ENCODE data around the gene DLL4.

DNA sequence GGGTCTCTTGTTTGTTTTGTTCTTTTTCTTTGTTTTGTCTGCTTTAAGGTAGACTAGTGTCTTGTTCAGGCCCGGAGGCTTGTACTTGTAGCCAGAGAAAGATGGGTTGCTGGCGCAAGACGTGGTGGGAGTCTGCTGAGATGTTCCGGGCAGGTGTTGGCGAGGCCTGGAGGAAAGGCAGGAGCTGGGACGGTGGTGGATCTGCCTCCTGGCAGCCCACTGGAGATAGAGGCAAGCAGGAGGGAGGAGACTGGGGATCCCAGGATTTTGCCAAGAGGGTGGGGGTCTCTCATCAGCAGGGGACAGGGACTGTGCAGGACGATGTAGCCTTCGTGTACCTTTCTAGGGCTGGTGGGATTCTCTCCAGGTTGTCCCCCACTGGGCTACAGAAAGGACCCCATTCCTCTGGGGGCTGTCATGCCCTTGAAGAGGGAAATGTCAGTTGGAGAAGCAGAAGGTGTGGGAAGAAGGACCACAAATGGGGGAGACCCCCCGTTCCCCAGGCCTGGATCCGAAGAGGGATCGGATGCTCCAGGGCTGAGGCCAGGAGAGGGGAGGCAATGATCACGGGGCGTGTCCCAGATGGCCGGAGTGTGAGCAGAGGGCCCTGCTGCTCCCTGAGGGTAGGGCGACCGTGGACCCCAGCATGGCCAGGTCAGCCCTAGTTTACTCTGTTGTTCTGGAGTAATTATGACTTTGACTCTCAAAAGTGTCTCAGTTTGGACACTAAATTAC lies 31.2 kb downstream of the DLL4 start:
- TF ChIP-seq, protein P1, sequence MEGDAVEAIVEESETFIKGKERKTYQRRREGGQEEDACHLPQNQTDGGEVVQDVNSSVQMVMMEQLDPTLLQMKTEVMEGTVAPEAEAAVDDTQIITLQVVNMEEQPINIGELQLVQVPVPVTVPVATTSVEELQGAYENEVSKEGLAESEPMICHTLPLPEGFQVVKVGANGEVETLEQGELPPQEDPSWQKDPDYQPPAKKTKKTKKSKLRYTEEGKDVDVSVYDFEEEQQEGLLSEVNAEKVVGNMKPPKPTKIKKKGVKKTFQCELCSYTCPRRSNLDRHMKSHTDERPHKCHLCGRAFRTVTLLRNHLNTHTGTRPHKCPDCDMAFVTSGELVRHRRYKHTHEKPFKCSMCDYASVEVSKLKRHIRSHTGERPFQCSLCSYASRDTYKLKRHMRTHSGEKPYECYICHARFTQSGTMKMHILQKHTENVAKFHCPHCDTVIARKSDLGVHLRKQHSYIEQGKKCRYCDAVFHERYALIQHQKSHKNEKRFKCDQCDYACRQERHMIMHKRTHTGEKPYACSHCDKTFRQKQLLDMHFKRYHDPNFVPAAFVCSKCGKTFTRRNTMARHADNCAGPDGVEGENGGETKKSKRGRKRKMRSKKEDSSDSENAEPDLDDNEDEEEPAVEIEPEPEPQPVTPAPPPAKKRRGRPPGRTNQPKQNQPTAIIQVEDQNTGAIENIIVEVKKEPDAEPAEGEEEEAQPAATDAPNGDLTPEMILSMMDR (IDR thresholded peaks at IDR 0.05 in 2 of 3, conservative IDR thresholded peaks at IDR 0.05 in 1 of 3; ENCODE audit: control insufficient read depth in 2 of 3, extremely low read depth in 1 of 3, insufficient read depth in 1 of 3, low read depth in 3 of 3, low read length in 3 of 3), result no peak
- TF ChIP-seq TAF1 (IDR thresholded peaks at IDR 0.05; ENCODE audit: borderline replicate concordance, low read depth, low read length) (no peak), POLR2AphosphoS5 (IDR thresholded peaks at IDR 0.05; ENCODE audit: low read length) (no peak), SUZ12 (IDR thresholded peaks at IDR 0.05; ENCODE audit: unreplicated experiment) (no peak), CBX5 (IDR thresholded peaks at IDR 0.05; ENCODE audit: low read depth) (no peak), LARP7 (IDR thresholded peaks at IDR 0.05) (no peak), POLR2A (IDR thresholded peaks at IDR 0.05; ENCODE audit: low read depth, low read length) (no peak), ETV6 (conservative IDR thresholded peaks at IDR 0.05 in 1 of 2, IDR thresholded peaks at IDR 0.05 in 1 of 2; ENCODE audit: borderline replicate concordance in 1 of 2, low read depth in 1 of 2) (no peak), YY1 (IDR thresholded peaks at IDR 0.05; ENCODE audit: low read depth, low read length) (no peak), KDM1A (IDR thresholded peaks at IDR 0.05; ENCODE audit: borderline replicate concordance) (no peak)
- TF ChIP-seq, protein P2, sequence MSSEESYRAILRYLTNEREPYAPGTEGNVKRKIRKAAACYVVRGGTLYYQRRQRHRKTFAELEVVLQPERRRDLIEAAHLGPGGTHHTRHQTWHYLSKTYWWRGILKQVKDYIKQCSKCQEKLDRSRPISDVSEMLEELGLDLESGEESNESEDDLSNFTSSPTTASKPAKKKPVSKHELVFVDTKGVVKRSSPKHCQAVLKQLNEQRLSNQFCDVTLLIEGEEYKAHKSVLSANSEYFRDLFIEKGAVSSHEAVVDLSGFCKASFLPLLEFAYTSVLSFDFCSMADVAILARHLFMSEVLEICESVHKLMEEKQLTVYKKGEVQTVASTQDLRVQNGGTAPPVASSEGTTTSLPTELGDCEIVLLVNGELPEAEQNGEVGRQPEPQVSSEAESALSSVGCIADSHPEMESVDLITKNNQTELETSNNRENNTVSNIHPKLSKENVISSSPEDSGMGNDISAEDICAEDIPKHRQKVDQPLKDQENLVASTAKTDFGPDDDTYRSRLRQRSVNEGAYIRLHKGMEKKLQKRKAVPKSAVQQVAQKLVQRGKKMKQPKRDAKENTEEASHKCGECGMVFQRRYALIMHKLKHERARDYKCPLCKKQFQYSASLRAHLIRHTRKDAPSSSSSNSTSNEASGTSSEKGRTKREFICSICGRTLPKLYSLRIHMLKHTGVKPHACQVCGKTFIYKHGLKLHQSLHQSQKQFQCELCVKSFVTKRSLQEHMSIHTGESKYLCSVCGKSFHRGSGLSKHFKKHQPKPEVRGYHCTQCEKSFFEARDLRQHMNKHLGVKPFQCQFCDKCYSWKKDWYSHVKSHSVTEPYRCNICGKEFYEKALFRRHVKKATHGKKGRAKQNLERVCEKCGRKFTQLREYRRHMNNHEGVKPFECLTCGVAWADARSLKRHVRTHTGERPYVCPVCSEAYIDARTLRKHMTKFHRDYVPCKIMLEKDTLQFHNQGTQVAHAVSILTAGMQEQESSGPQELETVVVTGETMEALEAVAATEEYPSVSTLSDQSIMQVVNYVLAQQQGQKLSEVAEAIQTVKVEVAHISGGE (CRISPR knock-in tag; IDR thresholded peaks at IDR 0.05), result no peak
- TF ChIP-seq, protein P3, sequence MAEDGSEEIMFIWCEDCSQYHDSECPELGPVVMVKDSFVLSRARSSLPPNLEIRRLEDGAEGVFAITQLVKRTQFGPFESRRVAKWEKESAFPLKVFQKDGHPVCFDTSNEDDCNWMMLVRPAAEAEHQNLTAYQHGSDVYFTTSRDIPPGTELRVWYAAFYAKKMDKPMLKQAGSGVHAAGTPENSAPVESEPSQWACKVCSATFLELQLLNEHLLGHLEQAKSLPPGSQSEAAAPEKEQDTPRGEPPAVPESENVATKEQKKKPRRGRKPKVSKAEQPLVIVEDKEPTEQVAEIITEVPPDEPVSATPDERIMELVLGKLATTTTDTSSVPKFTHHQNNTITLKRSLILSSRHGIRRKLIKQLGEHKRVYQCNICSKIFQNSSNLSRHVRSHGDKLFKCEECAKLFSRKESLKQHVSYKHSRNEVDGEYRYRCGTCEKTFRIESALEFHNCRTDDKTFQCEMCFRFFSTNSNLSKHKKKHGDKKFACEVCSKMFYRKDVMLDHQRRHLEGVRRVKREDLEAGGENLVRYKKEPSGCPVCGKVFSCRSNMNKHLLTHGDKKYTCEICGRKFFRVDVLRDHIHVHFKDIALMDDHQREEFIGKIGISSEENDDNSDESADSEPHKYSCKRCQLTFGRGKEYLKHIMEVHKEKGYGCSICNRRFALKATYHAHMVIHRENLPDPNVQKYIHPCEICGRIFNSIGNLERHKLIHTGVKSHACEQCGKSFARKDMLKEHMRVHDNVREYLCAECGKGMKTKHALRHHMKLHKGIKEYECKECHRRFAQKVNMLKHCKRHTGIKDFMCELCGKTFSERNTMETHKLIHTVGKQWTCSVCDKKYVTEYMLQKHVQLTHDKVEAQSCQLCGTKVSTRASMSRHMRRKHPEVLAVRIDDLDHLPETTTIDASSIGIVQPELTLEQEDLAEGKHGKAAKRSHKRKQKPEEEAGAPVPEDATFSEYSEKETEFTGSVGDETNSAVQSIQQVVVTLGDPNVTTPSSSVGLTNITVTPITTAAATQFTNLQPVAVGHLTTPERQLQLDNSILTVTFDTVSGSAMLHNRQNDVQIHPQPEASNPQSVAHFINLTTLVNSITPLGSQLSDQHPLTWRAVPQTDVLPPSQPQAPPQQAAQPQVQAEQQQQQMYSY (CRISPR knock-in tag; IDR thresholded peaks at IDR 0.05), result no peak

Data from GM12878 (cell line).